ENCODE results near the gene PRM1.

Gene PRM1

GRCh38 chr16:11238272-11239202 lies 42.6 kb downstream of the PRM1 start:
- DNase-seq (ENCODE audit: low spot score): peak; percentile 45

GRCh38 chr16:11236461-11237254 lies 44.5 kb downstream of the PRM1 start:
- no peak for DNase-seq (ENCODE audit: low spot score)

- no peak for DNase-seq (ENCODE audit: low spot score)
These were observed 45.5 kb downstream of the PRM1 start for GRCh38 chr16:11235703-11235991.

GRCh38 chr16:11234884-11235702 lies 46.0 kb downstream of the PRM1 start:
- DNase-seq (ENCODE audit: low spot score): no peak

GRCh38 chr16:11233727-11234376 lies 47.3 kb downstream of the PRM1 start:
- DNase-seq (ENCODE audit: low spot score): no peak

- no peak for DNase-seq (ENCODE audit: low spot score)
These were observed 48.0 kb downstream of the PRM1 start for GRCh38 chr16:11232852-11233726.

GRCh38 chr16:11232302-11232851 lies 48.8 kb downstream of the PRM1 start:
- DNase-seq (ENCODE audit: low spot score): no peak

- DNase-seq (ENCODE audit: low spot score): no peak
These were observed 49.7 kb downstream of the PRM1 start for GRCh38 chr16:11231367-11231970.

Small RNA genes lying within 50 kb of the gene (small RNA-seq; reads per million reads assigned to genes)
- gene MIR548H2 (0 reads per million in 2 experiments), gene RF00019 (0 reads per million in 2 experiments), gene RF00554 (0 reads per million in 2 experiments)
